Activated T-helper 17 cell treated with anti-CD3 and anti-CD28 coated beads, Interleukin-2, amount 50 U/mL, for 72 hours (primary cell): ENCODE data around the gene MDM4. TPM values are rescaled to one million over a fixed set of nuclear protein-coding genes. Genes with fewer than 3 reads are reported as not detected.
"Not testable (repeated sequence)": the region's sequence is repeated elsewhere in the genome, so short reads cannot be mapped to it uniquely, and the experiment has no call there.

Source experiments
- ATAC-seq: fragments of 150-1000 bp; cut with Tn5 transposase; replicated peaks from 2 replicates; pipeline ENCODE4 v1.10.0; 2021; ENCODE audit warnings: mild to moderate bottlenecking, moderate library complexity
- H3K27ac Mint-ChIP-seq: one replicate; pipeline ENCODE4 v1.8.0; 2022; ENCODE audit warnings: mixed read lengths
- H3K27me3 Mint-ChIP-seq: one replicate; pipeline ENCODE4 v1.8.0; 2022; ENCODE audit warnings: mixed read lengths
- H3K36me3 Mint-ChIP-seq: one replicate; pipeline ENCODE4 v1.8.0; 2022; ENCODE audit warnings: low read depth, mild to moderate bottlenecking, mixed read lengths
- H3K4me1 Mint-ChIP-seq: one replicate; pipeline ENCODE4 v1.8.0; 2022; ENCODE audit warnings: mixed read lengths
- H3K4me3 Mint-ChIP-seq: one replicate; pipeline ENCODE4 v1.8.0; 2022; ENCODE audit warnings: mild to moderate bottlenecking, mixed read lengths
- H3K9me3 Mint-ChIP-seq: one replicate; pipeline ENCODE4 v1.8.0; 2022; ENCODE audit warnings: mixed read lengths
- total RNA-seq, 2 donors: library from RNA; stranded (reverse); gene quantifications; one replicate each; pipeline ENCODE4 v1.2.3, GENCODE V29; 2022

The MDM4 gene
- total RNA-seq, 2 donors from 2014 or later: 71.3 to 130 TPM

DNA sequence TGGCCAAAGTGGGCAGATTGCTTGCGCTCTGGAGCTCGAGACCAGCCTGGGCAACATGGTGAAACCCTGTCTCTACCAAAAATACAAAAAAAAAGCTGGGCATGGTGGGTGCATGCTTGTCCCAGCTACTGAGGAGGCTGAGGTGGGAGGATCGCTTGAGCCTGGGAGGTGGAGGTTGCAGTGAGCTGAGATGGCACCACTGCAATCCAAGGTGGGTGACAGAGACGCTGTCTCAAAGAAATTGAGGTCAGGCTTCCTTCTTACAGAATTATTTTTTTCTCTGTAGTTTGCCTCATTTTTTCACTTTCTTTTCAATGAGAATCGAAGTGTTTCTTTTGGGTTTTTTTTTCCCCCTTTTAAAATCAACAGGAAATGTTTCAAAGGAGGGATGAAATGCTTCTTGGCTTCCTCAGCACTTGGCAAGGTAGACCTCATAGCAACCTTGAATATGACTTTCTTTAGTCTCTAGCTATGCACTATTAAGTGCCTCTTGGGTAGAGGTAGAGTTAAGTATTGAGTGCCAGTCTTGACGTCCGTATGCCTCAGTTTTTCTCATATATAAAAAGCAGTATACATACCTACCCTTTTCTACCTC, 40.3 kb downstream of the MDM4 start:
- Mint-ChIP-seq H3K4me1 (peaks cover 16% of the 10 kb centered on the region), H3K27ac (no peak overlapping the region), H3K27me3 (no peaks in the 10 kb centered on the region), H3K36me3 (peaks cover 75% of the 10 kb centered on the region), H3K9me3 (no peaks in the 10 kb centered on the region), H3K4me3 (no peak overlapping the region)
- ATAC-seq: no peak

DNA sequence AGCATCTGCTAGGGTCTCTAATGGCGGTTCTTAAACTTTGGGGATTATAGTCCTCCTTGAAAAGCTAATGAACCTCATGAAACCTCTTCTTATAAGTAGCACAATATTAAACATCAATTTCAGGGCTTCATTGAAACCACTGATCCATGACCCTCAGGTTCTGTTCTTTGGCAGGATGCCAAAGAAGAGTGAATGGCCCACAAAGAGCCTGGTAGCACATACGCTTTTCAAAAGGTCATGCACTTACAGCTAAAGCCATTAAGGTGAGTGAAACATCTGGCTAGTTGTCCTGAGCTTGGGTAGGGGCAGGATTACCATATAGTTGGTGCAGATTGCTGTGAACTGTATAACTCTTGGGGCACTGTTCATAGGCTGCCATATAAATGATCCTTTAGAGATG, 42.3 kb downstream of the MDM4 start:
- H3K4me3 Mint-ChIP-seq: no peak overlapping the region
- no peak for ATAC-seq
- H3K9me3 Mint-ChIP-seq: no peaks in the 10 kb centered on the region

DNA sequence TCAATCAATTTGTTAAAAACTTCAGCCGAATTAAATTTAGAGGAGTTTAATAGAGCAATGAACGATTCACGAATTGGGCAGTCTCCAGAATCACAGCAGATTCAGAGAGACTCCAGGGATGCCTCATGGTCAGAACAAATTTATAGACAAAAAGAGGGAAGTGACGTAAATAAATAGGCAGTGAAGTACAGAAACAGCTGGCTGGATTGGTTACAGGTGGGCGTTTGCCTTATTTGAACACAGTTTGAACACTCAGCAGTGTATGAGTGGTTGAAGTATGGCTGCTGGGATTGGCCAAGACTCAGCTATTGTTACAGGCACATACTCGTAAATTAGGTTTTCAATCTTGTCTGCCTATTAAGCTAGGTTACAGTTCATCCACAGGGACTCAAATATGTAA, 43.8 kb downstream of the MDM4 start:
- H3K4me1 Mint-ChIP-seq: peaks cover 28% of the 10 kb centered on the region
- peaks cover 60% of the 10 kb centered on the region for H3K36me3 Mint-ChIP-seq
- peak overlapping the region; percentile 30 for H3K27ac Mint-ChIP-seq
- not testable (repeated sequence) for H3K4me3 Mint-ChIP-seq, ATAC-seq, H3K27me3 Mint-ChIP-seq, H3K9me3 Mint-ChIP-seq

More for the DNA sequence above, 42.3 kb downstream of the MDM4 start:
- Mint-ChIP-seq H3K4me1 (peaks cover 18% of the 10 kb centered on the region), H3K27ac (no peak overlapping the region), H3K27me3 (no peaks in the 10 kb centered on the region), H3K36me3 (peaks cover 62% of the 10 kb centered on the region)

DNA sequence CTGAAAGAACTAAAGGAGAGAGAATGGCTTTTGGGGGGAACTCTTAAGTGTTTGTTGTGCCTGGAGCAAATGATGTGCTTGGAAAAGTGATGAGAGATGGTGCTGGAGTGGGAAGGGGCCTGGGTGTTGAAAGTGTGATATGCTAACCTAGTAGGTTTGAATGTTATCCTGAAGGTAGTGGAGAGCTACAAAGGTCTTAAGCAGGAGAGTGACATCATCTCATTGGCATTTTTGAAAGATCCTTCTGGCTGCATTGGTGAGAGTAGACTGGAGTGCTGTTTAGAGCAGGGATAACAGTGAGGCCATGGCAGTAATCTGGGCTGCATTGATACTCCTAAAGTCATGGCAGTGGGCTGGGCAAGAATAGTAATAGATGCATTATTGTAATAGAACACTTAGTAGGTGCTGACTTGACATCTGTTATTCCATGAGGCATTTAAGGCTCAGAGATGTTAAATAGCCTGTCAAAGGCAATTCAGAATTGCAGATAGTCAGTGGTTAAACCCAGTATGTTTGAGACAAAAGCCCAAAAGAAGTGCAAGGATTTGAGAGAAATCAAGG, 44.5 kb downstream of the MDM4 start:
- no peaks in the 10 kb centered on the region for H3K9me3 Mint-ChIP-seq
- peak overlapping the region; percentile 30 for H3K27ac Mint-ChIP-seq
- H3K36me3 Mint-ChIP-seq: peaks cover 55% of the 10 kb centered on the region
- H3K4me1 Mint-ChIP-seq: peaks cover 32% of the 10 kb centered on the region
- no peaks in the 10 kb centered on the region for H3K27me3 Mint-ChIP-seq
- ATAC-seq: no peak
- no peak overlapping the region for H3K4me3 Mint-ChIP-seq

DNA sequence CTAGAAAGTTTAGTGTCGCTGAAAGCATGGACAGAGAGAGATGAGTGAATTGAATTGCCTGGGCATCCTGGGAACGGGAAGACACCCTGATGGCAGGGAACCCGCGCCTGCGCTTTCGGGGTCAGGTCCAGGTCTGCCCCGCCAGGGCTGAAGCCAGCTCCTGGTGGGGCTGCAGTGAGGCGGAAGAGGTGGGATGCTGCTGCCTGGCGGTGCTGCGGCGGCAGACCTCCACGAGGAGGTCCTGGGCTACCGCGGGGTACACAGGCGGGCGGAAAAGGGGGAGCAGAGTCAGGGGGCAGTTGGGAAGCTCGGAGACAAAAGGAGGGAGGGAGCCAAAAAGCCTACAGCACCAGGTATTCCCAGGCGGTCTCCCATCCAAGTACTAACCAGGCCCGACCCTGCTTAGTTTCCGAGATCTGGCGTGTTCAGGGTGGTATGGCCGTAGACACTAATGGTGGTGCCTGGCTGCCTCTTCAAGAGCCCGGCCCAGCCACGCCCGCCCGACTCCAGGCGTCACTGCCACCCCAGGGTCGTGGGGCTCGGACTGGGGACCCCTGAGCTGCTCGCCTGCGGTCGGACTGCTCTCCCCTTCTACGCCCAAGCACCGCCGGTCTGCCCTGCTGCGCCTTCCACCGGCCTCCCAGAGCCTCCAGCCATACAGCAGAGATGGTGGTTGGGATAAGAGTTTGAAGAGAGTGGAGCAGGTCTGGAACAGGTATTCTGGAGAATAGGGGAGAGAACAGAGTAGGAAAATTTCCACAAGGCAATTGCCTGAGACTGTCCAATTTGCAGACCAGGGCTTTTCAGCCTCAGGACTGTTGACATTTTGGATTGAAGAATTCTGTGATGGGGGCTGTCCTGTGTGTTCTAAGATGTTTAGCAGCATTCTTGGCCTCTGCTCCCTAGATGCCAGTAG, 46.1 kb downstream of the MDM4 start:
- Mint-ChIP-seq H3K9me3 (no peaks in the 10 kb centered on the region), H3K36me3 (peaks cover 52% of the 10 kb centered on the region), H3K4me1 (peaks cover 37% of the 10 kb centered on the region), H3K27me3 (no peaks in the 10 kb centered on the region), H3K27ac (peak overlapping the region; percentile 30), H3K4me3 (peak overlapping the region; percentile 0)
- ATAC-seq: no peak

DNA sequence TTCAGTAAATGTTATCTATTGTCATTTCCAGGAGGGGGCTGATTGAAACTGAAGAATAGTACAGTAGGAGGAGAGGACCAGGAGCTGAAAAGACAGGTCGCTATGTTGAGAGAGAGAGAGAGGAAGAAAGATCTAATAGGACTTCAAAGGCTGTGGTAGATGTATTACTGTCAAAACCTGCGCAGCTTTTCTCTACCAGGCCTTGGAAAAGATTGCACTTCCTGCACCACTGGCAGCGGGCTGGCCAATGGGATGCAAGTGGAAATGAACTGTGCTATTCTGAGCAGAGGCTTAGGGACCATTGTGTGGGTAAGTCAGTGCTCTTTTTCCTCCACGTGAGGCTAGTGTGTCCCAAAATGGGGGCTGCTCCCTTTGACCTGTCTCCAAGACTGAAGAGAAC, 47.1 kb downstream of the MDM4 start:
- H3K27me3 Mint-ChIP-seq: no peaks in the 10 kb centered on the region
- H3K9me3 Mint-ChIP-seq: no peaks in the 10 kb centered on the region
- no peak overlapping the region for H3K4me3 Mint-ChIP-seq
- peak overlapping the region; percentile 12 for H3K27ac Mint-ChIP-seq
- H3K36me3 Mint-ChIP-seq: peaks cover 58% of the 10 kb centered on the region
- ATAC-seq: peak; percentile 12
- peaks cover 37% of the 10 kb centered on the region for H3K4me1 Mint-ChIP-seq

DNA sequence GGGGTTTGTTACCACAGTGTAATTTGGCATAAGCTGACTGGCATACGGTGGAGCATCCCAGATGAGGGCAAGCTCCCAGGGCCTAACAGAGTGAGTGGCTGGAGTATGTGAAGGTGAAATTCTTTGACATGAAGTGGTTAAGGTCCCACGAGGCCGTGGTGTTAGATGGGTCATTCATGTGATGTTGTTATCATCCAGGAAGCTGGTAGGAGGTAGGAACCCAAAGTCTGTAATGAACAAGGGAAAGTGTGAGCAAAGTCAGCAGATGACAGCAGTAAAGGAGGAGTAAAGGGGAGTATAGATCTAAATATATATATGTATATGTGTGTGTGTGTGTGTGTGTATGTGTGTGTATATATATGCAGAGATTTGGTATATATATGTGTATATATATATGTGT, 47.6 kb downstream of the MDM4 start:
- Mint-ChIP-seq H3K4me1 (peaks cover 37% of the 10 kb centered on the region), H3K27me3 (no peaks in the 10 kb centered on the region), H3K9me3 (no peaks in the 10 kb centered on the region), H3K36me3 (peaks cover 56% of the 10 kb centered on the region), H3K4me3 (peak overlapping the region; percentile 12), H3K27ac (peak overlapping the region; percentile 59)
- ATAC-seq: peak; percentile 61

DNA sequence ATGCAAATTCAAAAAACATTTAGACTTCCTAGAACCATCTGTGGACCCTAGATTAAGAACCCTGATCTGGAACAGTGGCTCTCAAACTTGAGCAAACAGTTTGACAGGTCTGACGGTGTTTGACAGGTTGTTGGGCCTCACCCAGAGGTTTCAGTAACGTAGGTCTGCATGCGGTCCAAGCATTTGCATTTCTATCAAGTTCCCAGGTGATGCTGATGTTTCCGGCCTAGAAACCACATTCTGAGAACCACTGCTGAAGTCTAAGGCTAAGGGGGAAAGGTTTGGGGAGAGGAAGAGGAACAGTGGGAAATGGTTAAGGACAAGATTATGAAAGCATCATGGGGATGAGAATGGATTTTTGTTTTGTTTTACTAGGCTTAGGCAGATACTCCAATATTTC, 48.6 kb downstream of the MDM4 start:
- peak overlapping the region; percentile 59 for H3K27ac Mint-ChIP-seq
- H3K27me3 Mint-ChIP-seq: no peaks in the 10 kb centered on the region
- H3K4me1 Mint-ChIP-seq: peaks cover 37% of the 10 kb centered on the region
- H3K36me3 Mint-ChIP-seq: peaks cover 49% of the 10 kb centered on the region
- H3K4me3 Mint-ChIP-seq: peak overlapping the region; percentile 12
- peak; percentile 63 for ATAC-seq
- H3K9me3 Mint-ChIP-seq: no peaks in the 10 kb centered on the region

DNA sequence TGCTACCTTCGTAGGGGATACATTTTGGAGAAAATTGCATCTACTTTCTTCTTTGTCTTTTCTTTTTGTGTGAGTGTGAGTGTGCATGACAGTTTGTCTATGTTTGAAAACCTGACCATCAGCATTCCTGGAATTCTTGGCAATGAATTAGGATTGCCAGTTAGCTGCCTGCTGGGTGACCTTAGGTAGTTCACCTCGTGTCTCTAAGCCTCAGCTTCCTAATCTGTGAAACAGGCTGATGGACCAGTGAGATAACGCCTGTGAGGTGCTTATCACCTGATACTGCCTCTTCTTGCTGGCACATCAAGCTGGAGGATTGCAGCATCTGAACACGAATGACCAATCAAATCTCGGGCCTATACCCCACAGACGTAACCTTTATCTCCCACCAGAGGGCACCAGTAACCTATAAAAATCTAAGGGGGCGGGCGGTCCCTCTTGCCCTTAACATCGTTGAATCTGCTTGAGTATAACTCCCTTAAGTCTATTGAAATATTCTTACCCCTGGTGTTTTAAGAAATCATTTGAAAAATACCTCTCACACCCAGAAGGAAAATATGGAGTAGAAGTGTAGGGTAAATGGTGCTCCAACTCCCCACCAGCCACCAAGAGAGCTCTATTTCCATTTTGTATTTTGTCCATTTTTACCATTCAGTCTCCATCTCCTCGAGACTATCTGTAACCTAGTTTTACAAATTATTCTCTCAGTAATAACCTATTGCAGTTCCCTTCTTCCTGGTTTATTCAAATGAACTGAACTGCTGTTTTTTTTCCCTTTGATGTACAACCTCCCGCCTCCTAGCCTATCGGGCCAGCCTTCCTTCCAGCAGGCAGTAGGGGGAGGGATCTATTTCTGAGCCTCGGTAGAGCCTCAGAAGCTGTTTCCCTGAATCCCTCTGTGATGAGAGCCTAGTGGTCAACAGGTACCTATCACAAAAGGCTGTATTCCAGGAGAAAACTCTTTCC, 49.7 kb downstream of the MDM4 start:
- Mint-ChIP-seq H3K36me3 (peaks cover 51% of the 10 kb centered on the region), H3K9me3 (no peaks in the 10 kb centered on the region), H3K27me3 (no peaks in the 10 kb centered on the region), H3K4me1 (peaks cover 31% of the 10 kb centered on the region), H3K4me3 (no peak overlapping the region), H3K27ac (peak overlapping the region; percentile 20)
- ATAC-seq: peak; percentile 69

DNA sequence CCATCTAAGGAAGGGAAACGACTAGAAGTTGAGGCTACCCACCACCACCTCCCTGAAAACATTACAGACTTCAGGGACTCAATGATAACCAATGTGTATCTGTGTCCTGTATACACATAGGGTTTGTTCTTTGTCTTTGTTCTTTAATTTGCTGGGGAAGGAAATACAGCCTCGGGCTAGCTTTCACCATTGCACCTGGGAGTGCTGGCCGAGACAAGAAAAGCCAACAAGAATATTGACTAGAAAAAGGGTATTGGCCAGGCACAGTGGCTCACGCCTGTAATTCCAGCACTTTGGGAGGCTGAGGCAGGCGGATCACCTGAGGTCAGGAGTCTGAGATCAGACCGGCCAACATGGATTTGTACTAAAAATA, 50.4 kb downstream of the MDM4 start:
- no peaks in the 10 kb centered on the region for H3K27me3 Mint-ChIP-seq
- peaks cover 51% of the 10 kb centered on the region for H3K36me3 Mint-ChIP-seq
- no peak overlapping the region for H3K4me3 Mint-ChIP-seq

DNA sequence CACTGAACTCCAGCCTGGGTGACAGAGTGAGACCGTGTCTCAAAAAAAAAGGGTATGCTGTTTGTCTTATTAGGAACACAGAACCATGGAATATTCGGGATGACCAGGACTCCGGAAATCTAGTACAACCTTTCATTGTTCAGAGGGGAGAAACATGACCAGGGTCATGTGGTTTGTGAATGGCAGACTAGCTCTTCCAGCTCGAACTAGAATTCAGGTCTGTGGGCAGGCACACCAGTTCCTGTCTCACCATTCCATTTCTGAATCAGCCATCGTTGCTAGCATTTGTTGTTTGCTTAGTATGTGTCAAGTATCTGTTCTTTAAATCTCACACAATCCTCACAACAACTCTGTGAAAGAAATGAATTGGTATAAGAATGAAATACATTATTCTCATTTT, 50.9 kb downstream of the MDM4 start:
- Mint-ChIP-seq H3K27me3 (no peaks in the 10 kb centered on the region), H3K27ac (no peak overlapping the region), H3K36me3 (peaks cover 48% of the 10 kb centered on the region), H3K4me1 (peaks cover 23% of the 10 kb centered on the region), H3K4me3 (no peak overlapping the region), H3K9me3 (no peaks in the 10 kb centered on the region)
- peak; percentile 30 for ATAC-seq

More for the DNA sequence above, 50.4 kb downstream of the MDM4 start:
- H3K4me1 Mint-ChIP-seq: peaks cover 27% of the 10 kb centered on the region
- no peak for ATAC-seq
- H3K9me3 Mint-ChIP-seq: no peaks in the 10 kb centered on the region
- H3K27ac Mint-ChIP-seq: no peak overlapping the region

DNA sequence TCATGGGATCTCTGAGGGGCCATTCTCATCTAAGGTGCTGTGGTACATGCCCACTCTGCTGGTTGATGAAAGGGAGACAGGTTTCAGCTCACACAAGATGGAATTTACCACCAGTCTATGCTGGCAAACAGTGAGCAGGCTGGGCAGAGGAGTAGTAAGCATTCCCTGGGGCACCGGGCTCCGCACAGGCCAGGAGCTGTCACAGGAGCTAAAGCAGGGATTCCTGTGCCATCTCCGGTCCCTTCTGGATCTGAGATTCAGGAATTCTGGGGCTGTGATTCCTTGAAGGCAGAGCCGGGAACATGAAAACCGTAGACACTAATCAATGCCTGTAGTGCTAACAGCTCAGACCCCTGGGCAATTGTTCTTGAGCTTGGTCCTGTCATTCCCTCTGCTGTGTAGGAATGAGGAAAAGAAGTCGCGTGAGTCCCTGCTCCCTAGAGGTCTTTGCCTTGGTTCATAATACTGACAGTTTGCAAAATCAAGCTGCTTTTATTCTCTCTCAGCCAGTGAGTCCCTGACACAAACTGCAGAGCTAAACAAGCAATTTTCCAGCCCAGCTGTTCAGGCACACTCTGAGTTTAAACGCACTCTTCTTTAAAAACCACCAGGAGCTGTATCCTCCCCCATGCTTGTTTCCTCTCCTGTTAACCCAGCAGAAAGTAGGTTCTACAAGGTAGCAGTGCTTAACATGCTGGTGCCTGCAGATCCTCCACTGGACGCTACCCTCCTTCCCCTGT, 52.5 kb downstream of the MDM4 start:
- no peak for ATAC-seq
- Mint-ChIP-seq H3K27me3 (no peaks in the 10 kb centered on the region), H3K4me1 (peaks cover 20% of the 10 kb centered on the region), H3K9me3 (no peaks in the 10 kb centered on the region), H3K36me3 (peaks cover 55% of the 10 kb centered on the region), H3K4me3 (no peak overlapping the region), H3K27ac (no peak overlapping the region)

DNA sequence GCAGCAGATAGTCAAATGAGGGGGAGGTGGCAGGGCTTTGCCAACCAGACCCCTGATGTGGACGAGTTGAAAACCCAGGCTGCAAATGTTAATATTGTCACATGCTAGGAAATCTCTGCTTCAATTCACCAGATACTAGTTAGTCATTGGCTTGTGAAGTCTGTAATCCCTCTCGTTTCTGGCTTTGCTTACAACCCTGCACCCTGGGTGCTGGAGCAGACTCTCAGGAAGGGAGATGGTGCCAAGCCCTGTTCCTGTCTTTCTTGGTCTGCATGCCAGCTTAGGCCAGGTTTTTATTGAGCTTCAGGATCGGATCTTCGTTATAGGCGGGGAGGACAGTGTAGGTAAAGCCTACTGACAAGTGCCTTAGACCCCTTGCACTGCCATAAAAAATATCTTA, 53.3 kb downstream of the MDM4 start:
- peaks cover 49% of the 10 kb centered on the region for H3K36me3 Mint-ChIP-seq
- H3K4me3 Mint-ChIP-seq: no peak overlapping the region
- no peaks in the 10 kb centered on the region for H3K9me3 Mint-ChIP-seq
- ATAC-seq: no peak
- H3K27ac Mint-ChIP-seq: no peak overlapping the region
- H3K27me3 Mint-ChIP-seq: no peaks in the 10 kb centered on the region
- peaks cover 13% of the 10 kb centered on the region for H3K4me1 Mint-ChIP-seq
